NCI-H345 (cell line): Measurements from ENCODE around the gene RAB13.

Experiments used
- DNase-seq: peaks from one replicate; lab custom pipeline; 2025; lab: John Stamatoyannopoulos, UW

Gene RAB13

GRCh38 chr1:153977250-153978240 lies 8.6 kb downstream of the RAB13 start, which contains the start of gene JTB:
Gene JTB (minus strand): TSS chr1:153977674. CDS start chr1:153977252, 422 bp downstream.
- DNase-seq, result peak; percentile 97

- DNase-seq, result no peak
Measured at GRCh38 chr1:153976819-153977249, 9.3 kb downstream of the RAB13 start.

- DNase-seq, result no peak
Measured at GRCh38 chr1:153973525-153973924, 12.6 kb downstream of the RAB13 start.

GRCh38 chr1:153973071-153973470 lies 13.1 kb downstream of the RAB13 start:
- DNase-seq, result no peak

GRCh38 chr1:153970346-153970745 lies 15.8 kb downstream of the RAB13 start:
- no peak for DNase-seq

GRCh38 chr1:153968972-153969371 lies 17.2 kb downstream of the RAB13 start:
- DNase-seq, result no peak

DNA sequence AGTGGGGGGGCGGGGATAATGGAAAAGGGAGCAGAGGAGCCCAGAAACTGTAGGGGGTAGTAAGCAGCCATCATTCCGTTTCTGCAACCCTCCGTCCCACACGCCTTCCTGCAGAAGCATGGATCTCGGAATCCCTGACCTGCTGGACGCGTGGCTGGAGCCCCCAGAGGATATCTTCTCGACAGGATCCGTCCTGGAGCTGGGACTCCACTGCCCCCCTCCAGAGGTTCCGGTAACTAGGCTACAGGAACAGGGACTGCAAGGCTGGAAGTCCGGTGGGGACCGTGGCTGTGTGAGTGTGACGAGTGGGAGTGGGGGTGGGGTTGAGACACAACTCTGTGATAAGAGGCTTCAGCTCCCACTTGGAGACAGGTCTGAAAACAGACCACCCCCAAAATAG lies 17.7 kb downstream of the RAB13 start:
- no peak for DNase-seq

DNA sequence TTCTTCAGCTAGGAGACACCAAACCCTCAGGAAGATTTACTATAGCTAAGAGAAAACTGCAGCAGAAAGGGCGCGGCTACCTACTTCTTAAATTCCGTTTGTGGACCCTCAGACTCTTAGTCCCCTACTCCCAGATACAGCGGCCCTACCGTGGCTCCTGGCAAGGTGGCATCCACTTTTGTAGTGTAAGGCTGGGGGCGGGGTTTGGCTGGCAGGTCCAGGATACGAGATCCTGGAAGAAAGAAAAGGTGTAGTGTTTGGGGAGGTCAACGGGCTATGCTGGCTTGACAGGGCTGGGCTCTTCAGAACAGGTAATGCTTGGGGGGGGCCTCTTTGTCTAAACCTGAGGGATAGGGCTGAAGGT lies 18.2 kb downstream of the RAB13 start:
- peak; percentile 77 for DNase-seq

DNA sequence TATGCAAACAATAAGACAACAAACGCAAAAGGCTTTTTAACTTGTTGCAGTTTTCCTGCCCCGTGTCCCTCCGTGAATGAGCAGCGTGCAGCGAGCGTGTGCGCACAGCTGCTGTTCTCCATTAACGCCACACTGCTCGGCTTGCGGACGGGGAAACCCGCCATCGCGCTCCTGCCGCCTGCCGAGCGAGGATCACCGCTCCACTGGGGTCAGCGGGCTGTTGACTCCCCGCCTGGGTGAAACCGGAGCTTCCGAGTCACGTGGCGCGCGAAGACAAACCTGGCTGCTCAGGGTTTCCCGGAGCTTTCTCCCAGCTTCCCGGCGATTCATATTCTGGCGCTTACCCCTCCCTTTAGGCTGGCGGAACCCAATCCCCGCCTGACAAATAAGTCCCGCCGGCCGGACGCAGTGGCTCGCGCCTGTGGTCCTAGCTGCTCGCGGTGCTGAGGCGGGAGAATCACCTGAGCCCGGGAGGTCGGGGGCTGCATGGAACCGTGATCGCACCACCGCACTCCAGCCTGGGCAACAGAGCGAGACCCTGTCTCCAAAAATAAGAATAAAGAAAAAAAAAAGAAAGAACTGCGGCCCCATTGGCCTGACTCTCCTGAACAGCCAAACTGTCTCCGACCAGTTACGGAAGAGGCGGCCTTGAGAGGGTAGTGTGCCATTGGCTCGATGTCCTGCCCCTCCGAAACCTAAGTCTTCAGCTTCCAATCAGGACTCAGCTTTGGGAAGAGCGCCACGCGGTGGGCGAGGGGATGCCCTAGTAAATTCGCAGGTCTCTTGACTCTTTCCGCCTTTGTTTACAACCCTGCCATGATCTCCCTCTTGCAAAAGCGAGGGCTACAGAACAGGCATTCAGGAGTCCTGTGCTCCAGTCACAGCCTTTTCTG lies 18.8 kb downstream of the RAB13 start, which contains the start of gene CREB3L4:
Gene CREB3L4 (plus strand): TSS at position 796 of the 893 bp plus-strand sequence. CDS start 624 bp downstream, outside the sequence.
- peak; percentile 100 for DNase-seq

DNA sequence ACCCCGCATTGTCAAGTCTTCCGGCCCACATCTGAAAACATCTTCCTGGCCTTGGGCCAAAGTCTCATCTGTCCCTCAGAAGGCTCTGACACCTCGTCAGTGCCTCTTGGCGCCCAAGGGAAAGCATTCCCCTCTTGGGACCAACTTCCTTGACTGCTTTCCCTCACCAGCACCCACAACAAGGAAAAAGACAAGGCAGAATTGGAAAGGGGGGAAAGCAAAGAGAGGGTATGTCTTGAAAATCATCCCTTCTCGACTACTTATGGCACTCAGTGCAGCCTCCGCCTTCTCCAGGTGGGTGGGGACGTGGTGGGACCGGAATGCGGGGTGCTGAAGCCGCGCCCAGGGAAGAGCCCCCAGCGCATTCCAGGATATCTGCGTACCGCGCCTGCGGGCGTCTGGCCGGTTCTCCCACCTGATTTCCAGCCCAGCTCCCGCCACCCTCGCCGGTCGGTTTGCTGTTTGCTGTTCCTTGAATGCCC lies 22.2 kb downstream of the RAB13 start:
- peak; percentile 75 for DNase-seq

GRCh38 chr1:153963030-153963849 lies 22.9 kb downstream of the RAB13 start, which contains the start of gene SLC39A1:
Gene SLC39A1 (minus strand): TSS chr1:153963537. CDS start chr1:153962715, 822 bp downstream.
- DNase-seq, result peak; percentile 100

- no peak for DNase-seq
Measured at GRCh38 chr1:153962088-153963029, 23.8 kb downstream of the RAB13 start.

DNA sequence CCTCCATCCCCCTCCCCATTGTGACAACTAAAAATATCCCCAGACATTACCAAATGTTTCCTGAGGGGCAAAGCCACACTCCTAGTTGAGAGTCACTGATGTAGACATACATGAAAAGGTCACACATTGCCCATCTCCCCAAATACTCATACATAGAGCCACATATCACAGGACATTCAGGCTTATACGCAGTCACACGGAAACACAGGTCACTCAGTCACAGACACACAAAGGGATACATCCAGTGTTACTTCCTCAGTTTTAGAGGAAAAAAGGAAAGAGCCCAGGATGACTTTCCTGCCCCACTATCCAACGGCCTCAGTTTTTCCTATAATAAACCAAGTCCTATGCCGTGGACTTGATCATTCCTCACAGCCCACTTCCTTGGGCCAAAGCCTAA lies 24.7 kb downstream of the RAB13 start:
- DNase-seq, result no peak

DNA sequence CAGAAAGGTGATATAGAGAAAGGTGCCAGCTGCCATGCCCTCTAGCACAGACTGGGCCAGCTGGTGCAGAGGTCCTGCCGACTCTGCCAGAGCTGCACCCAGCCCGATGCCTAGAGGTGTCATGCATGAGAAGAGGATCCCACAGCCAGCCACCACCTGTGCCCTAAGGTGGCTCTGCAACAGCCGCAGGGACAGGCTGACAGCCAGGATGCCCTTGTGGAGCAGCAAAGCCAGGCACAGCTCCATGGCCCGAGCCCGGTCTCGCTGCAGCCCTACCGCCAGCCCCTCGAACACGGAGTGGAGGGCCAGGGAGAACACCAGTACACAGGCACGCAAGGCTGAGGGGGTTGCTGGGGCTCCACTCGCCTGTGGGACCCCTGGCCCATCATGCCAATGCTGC lies 25.9 kb downstream of the RAB13 start:
- DNase-seq, result no peak

DNA sequence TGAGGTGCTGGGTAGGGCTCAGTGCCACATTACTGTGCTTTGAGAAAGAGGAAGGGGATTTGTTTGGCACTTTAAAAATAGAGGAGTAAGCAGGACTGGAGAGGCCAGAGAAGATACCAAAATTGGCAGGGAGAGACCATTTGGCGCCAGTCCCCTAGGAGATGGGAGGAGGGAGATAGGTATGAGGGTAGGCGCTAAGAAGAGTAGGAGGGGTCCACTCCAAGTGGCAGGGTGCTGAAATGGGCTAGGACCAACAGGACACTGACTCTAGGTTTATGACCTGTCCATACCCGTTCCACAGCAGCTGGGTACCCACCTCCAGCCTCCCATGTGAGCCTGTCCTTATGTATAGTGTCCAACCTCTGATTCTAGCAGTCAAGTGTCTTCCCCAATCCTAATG lies 26.7 kb downstream of the RAB13 start:
- no peak for DNase-seq

DNA sequence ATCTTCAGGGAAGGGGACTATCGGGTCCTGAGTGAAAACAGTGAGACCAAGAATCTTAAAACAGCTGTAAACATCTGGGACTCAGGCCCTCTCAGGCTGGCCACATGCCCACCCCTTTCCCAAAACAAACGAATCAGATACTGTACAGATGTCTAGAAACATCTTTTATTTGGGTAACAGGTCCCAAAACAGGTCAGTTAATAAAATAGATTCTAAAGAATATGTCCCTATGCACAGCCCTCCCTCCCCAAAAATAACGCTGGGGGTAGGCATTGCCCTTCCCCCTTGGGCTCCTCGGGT lies 27.2 kb downstream of the RAB13 start:
- DNase-seq, result no peak

DNA sequence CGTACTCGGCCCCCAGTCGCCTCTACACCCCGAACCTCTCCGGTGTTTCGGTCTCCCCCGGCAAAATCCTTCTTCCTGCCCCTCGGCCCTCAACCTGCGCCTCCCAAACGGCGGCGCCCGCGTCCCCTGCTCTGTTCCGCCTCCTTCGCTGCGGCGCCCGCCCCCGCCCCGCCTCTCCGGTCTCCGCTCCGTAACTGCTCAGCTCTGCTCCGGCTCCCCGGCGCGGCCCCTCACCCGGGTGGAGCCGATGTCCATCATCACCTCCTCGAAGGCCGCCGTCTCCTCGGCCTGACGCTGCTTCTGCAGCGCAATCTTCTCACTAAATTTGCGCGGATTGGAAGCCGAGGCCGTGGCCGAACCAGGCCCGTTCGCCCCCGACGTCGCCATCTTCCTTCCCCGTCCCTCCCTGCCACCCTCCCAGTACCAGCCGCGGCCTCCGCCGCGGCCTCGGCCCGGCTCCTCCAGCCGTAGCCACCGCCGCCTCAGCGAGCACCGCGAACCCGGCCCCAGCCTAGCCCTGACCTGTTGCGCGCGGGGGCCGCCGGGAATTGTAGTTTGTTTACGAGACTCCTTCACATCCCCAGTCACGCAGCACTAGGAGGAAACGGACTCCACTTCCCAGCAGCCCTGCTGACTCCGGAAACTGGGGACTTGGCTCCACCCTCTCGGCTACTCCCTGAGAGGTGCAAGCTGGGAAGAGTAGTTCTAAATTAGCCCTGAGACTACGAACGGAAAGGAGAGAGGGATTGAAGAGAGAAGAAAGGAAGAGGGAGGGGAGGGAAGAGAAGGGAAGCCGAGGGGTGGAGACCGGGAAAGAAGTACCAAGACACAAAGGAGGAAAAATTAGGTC lies 27.8 kb downstream of the RAB13 start, which contains the start of gene CRTC2:
Gene CRTC2 (minus strand): TSS at position 502 of the 850 bp plus-strand sequence. CDS start 115 bp downstream, at position 387.
- peak; percentile 100 for DNase-seq

GRCh38 chr1:153957744-153958110 lies 28.4 kb downstream of the RAB13 start:
- no peak for DNase-seq

GRCh38 chr1:153956997-153957715 lies 29.0 kb downstream of the RAB13 start:
- no peak for DNase-seq
